ENCODE results near the gene SH3RF1.
"Not testable (repeated sequence)": the region's sequence is repeated elsewhere in the genome, so short reads cannot be mapped to it uniquely, and the experiment has no call there.

The SH3RF1 gene

GRCh38 chr4:169208090-169208455, 62.7 kb downstream of the SH3RF1 start:
- Histone ChIP-seq H3K36me3 (ENCODE audit: control insufficient read depth, insufficient read depth, low read length) (no peaks in the 10 kb centered on the region), H3K27ac (ENCODE audit: low read depth, low read length) (no peak overlapping the region), H3K4me1 (ENCODE audit: control insufficient read depth, insufficient read depth, low read length) (peaks cover 2% of the 10 kb centered on the region), H3K27me3 (ENCODE audit: control insufficient read depth, insufficient read depth, low read length) (no peaks in the 10 kb centered on the region), H3K9ac (ENCODE audit: low read length) (no peak overlapping the region), H3K4me3 (ENCODE audit: low read length) (no peak overlapping the region)

DNA sequence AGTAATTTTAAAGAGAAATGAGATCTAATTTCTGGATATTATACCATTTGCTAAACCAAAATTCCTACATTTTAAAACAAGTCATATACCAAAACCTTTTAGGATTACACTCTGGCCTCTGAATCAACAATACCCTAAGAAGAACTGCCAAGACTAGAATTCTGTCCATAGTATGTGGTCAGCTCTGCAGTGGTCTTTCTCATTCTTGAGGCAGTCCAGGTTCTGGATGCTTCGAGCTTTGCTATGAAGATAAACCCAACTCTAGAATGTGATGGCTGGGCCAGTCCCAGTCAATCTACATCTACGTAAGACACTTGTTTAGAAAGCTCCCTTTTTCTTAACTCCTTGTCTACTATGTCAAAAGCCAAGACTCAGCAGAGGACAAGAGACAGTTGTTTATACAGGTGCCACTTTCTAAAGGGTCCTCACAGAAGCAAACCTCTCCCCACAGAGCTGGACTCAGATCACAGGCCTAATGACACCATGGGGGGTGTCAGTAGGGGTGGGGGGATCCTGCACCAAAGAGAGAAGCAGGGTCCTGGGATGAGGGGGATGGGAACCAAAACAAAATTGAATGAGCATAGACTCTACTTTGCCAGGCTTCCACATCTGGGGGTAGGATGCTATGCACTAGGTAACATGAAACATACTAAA, 63.2 kb downstream of the SH3RF1 start:
- peaks cover 2% of the 10 kb centered on the region for H3K4me1 ChIP-seq (ENCODE audit: control insufficient read depth, insufficient read depth, low read length)
- H3K4me3 ChIP-seq (ENCODE audit: low read length) = no peak overlapping the region
- H3K36me3 ChIP-seq (ENCODE audit: control insufficient read depth, insufficient read depth, low read length) = no peaks in the 10 kb centered on the region
- no peak overlapping the region for H3K9ac ChIP-seq (ENCODE audit: low read length)
- no peaks in the 10 kb centered on the region for H3K27me3 ChIP-seq (ENCODE audit: control insufficient read depth, insufficient read depth, low read length)
- H3K27ac ChIP-seq (ENCODE audit: low read depth, low read length) = no peak overlapping the region

DNA sequence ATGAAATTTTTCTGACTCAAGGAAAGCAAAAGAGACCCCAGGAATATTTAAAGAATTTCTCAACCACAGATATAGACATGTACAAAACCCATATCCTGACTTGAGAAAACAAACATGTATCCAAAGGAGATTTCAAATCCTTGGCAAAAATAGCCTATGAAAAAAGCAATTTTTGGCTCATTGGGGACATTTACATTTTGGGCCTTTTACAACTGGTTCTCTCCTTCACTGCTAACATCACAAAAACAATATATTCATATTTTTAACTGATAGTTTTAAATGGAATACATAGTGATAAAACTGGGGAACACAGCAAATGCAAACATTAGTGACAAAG, 65.0 kb downstream of the SH3RF1 start:
- Histone ChIP-seq H3K4me3 (ENCODE audit: low read length) (no peak overlapping the region), H3K36me3 (ENCODE audit: control insufficient read depth, insufficient read depth, low read length) (no peaks in the 10 kb centered on the region), H3K9ac (ENCODE audit: low read length) (no peak overlapping the region), H3K4me1 (ENCODE audit: control insufficient read depth, insufficient read depth, low read length) (peaks cover 9% of the 10 kb centered on the region), H3K27ac (ENCODE audit: low read depth, low read length) (no peak overlapping the region), H3K27me3 (ENCODE audit: control insufficient read depth, insufficient read depth, low read length) (no peaks in the 10 kb centered on the region)

DNA sequence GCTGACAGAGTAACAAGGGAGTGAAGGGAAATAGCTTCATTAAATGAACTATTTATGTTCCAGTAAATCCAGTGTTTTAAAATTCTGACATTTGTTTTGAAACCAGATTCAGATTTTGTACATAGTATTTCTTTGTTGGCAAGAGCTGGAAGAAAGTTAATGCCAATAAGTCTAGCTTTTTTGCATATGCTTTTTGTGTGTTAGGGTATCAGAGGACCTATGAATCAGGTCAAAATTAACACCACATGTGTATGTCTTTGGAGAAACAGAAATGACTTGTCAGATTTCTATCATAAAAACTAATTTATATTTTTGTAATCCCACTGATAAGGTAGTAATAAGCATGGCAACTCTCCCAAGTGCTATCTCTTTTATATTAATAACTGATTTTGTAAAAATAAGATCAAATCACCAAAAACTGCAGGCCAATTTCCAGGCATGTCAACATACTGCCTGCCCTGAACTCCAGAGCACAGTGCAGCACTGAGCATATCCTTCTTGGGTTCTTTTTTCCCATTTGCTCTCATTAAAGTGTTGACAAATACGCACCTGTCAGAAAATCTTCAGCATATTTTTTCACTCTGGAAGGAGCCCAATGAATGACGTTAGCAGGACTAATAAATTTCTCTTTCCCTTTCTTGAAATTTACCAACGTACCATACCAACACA, 65.5 kb downstream of the SH3RF1 start:
- H3K4me1 ChIP-seq (ENCODE audit: control insufficient read depth, insufficient read depth, low read length) = peaks cover 11% of the 10 kb centered on the region
- no peaks in the 10 kb centered on the region for H3K27me3 ChIP-seq (ENCODE audit: control insufficient read depth, insufficient read depth, low read length)
- H3K27ac ChIP-seq (ENCODE audit: low read depth, low read length) = no peak overlapping the region
- H3K36me3 ChIP-seq (ENCODE audit: control insufficient read depth, insufficient read depth, low read length) = no peaks in the 10 kb centered on the region
- H3K9ac ChIP-seq (ENCODE audit: low read length) = no peak overlapping the region
- H3K4me3 ChIP-seq (ENCODE audit: low read length) = no peak overlapping the region

- Histone ChIP-seq H3K4me3 (ENCODE audit: low read length) (no peak overlapping the region), H3K27me3 (ENCODE audit: control insufficient read depth, insufficient read depth, low read length) (no peaks in the 10 kb centered on the region), H3K9ac (ENCODE audit: low read length) (no peak overlapping the region), H3K4me1 (ENCODE audit: control insufficient read depth, insufficient read depth, low read length) (peaks cover 11% of the 10 kb centered on the region), H3K36me3 (ENCODE audit: control insufficient read depth, insufficient read depth, low read length) (no peaks in the 10 kb centered on the region), H3K27ac (ENCODE audit: low read depth, low read length) (no peak overlapping the region)
Measured at GRCh38 chr4:169203891-169204290, 66.9 kb downstream of the SH3RF1 start.

- not testable (repeated sequence) for H3K27me3 ChIP-seq (ENCODE audit: control insufficient read depth, insufficient read depth, low read length); H3K36me3 ChIP-seq (ENCODE audit: control insufficient read depth, insufficient read depth, low read length); H3K27ac ChIP-seq (ENCODE audit: low read depth, low read length); H3K4me3 ChIP-seq (ENCODE audit: low read length); H3K9ac ChIP-seq (ENCODE audit: low read length)
- H3K4me1 ChIP-seq (ENCODE audit: control insufficient read depth, insufficient read depth, low read length) = peaks cover 11% of the 10 kb centered on the region
Measured at GRCh38 chr4:169203278-169203677, 67.5 kb downstream of the SH3RF1 start.

DNA sequence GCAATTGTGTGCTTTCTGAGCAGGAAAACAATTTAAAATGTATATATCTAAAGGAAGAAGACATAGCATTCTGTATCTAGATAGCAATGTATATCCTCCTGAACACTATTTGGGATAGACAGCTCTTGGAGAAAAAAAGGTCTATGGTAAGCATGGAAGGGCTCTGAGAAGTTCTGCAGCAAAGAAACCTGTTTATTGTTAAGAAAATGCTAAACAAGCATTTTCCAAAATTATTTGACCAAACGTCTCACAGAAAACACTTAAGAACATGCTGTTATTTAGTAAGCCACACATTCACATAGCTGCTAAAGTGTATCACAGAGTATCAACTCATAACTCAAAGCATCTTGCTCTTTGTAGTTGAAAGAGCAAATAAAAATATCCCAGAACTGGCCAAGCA, 67.9 kb downstream of the SH3RF1 start:
- Histone ChIP-seq H3K4me3 (ENCODE audit: low read length) (no peak overlapping the region), H3K9ac (ENCODE audit: low read length) (no peak overlapping the region), H3K4me1 (ENCODE audit: control insufficient read depth, insufficient read depth, low read length) (peaks cover 11% of the 10 kb centered on the region), H3K36me3 (ENCODE audit: control insufficient read depth, insufficient read depth, low read length) (no peaks in the 10 kb centered on the region), H3K27me3 (ENCODE audit: control insufficient read depth, insufficient read depth, low read length) (no peaks in the 10 kb centered on the region), H3K27ac (ENCODE audit: low read depth, low read length) (no peak overlapping the region)

- no peak overlapping the region for H3K4me3 ChIP-seq (ENCODE audit: low read length)
- H3K27me3 ChIP-seq (ENCODE audit: control insufficient read depth, insufficient read depth, low read length) = no peaks in the 10 kb centered on the region
- H3K9ac ChIP-seq (ENCODE audit: low read length) = no peak overlapping the region
- no peak overlapping the region for H3K27ac ChIP-seq (ENCODE audit: low read depth, low read length)
- H3K4me1 ChIP-seq (ENCODE audit: control insufficient read depth, insufficient read depth, low read length) = peaks cover 11% of the 10 kb centered on the region
- H3K36me3 ChIP-seq (ENCODE audit: control insufficient read depth, insufficient read depth, low read length) = no peaks in the 10 kb centered on the region
Measured at GRCh38 chr4:169202145-169202699, 68.5 kb downstream of the SH3RF1 start.

GRCh38 chr4:169201222-169202144, 69.3 kb downstream of the SH3RF1 start:
- Histone ChIP-seq H3K36me3 (ENCODE audit: control insufficient read depth, insufficient read depth, low read length) (no peaks in the 10 kb centered on the region), H3K27me3 (ENCODE audit: control insufficient read depth, insufficient read depth, low read length) (no peaks in the 10 kb centered on the region), H3K4me1 (ENCODE audit: control insufficient read depth, insufficient read depth, low read length) (peaks cover 11% of the 10 kb centered on the region), H3K27ac (ENCODE audit: low read depth, low read length) (no peak overlapping the region), H3K9ac (ENCODE audit: low read length) (no peak overlapping the region), H3K4me3 (ENCODE audit: low read length) (no peak overlapping the region)

GRCh38 chr4:169200361-169201030, 70.3 kb downstream of the SH3RF1 start:
- H3K9ac ChIP-seq (ENCODE audit: low read length) = no peak overlapping the region
- H3K27me3 ChIP-seq (ENCODE audit: control insufficient read depth, insufficient read depth, low read length) = no peaks in the 10 kb centered on the region
- H3K27ac ChIP-seq (ENCODE audit: low read depth, low read length) = no peak overlapping the region
- H3K36me3 ChIP-seq (ENCODE audit: control insufficient read depth, insufficient read depth, low read length) = no peaks in the 10 kb centered on the region
- H3K4me3 ChIP-seq (ENCODE audit: low read length) = no peak overlapping the region
- peaks cover 11% of the 10 kb centered on the region for H3K4me1 ChIP-seq (ENCODE audit: control insufficient read depth, insufficient read depth, low read length)

DNA sequence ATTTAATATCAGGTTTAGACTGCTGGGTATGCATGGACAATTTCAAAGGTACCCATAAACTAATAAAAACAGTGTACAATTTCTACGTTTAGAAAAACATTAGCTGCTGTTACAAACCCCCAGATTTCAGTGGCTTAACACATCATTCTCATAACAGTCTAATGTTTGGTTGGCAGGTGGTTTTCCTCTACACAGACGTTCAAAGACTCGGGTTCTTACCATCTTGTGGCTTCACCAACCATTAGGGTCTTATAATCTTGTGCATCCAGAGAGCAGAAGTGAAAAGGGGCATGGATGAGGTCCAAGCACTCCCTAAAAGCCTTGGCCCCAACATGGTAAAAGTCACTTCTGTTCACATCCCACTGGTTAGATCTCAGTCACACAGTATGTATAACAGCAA, 71.6 kb downstream of the SH3RF1 start:
- peaks cover under 1% of the 10 kb centered on the region for H3K36me3 ChIP-seq (ENCODE audit: control insufficient read depth, insufficient read depth, low read length)
- H3K4me1 ChIP-seq (ENCODE audit: control insufficient read depth, insufficient read depth, low read length) = peaks cover 11% of the 10 kb centered on the region
- no peak overlapping the region for H3K27ac ChIP-seq (ENCODE audit: low read depth, low read length)
- no peak overlapping the region for H3K4me3 ChIP-seq (ENCODE audit: low read length)
- no peaks in the 10 kb centered on the region for H3K27me3 ChIP-seq (ENCODE audit: control insufficient read depth, insufficient read depth, low read length)
- no peak overlapping the region for H3K9ac ChIP-seq (ENCODE audit: low read length)

- no peak overlapping the region for H3K9ac ChIP-seq (ENCODE audit: low read length)
- no peak overlapping the region for H3K27ac ChIP-seq (ENCODE audit: low read depth, low read length)
- peaks cover 9% of the 10 kb centered on the region for H3K4me1 ChIP-seq (ENCODE audit: control insufficient read depth, insufficient read depth, low read length)
Measured at GRCh38 chr4:169198167-169198566, 72.6 kb downstream of the SH3RF1 start.

More at GRCh38 chr4:169198167-169198566, 72.6 kb downstream of the SH3RF1 start:
- peaks cover 2% of the 10 kb centered on the region for H3K36me3 ChIP-seq (ENCODE audit: control insufficient read depth, insufficient read depth, low read length)
- no peaks in the 10 kb centered on the region for H3K27me3 ChIP-seq (ENCODE audit: control insufficient read depth, insufficient read depth, low read length)
- no peak overlapping the region for H3K4me3 ChIP-seq (ENCODE audit: low read length)

Measured in rectal smooth muscle tissue (tissue), 1 donor.